ENCODE data around the gene KIRREL3.

KIRREL3 gene

GRCh38 chr11:126791446-126791845, 209.1 kb downstream of the KIRREL3 start:
- H3K27ac ChIP-seq (ENCODE audit: low read depth, low read length) = no peak overlapping the region
- no peaks in the 10 kb centered on the region for H3K79me2 ChIP-seq (ENCODE audit: control insufficient read depth, insufficient read depth, low read length, unreplicated experiment)
- H2AFZ ChIP-seq (ENCODE audit: low read length, unreplicated experiment) = no peak overlapping the region

GRCh38 chr11:126790550-126791081, 210.0 kb downstream of the KIRREL3 start:
- no peaks in the 10 kb centered on the region for H3K27me3 ChIP-seq (ENCODE audit: insufficient read depth, low read length)
- no peaks in the 10 kb centered on the region for H3K36me3 ChIP-seq (ENCODE audit: insufficient read depth, low read length)
- H3K27ac ChIP-seq (ENCODE audit: low read depth, low read length) = no peak overlapping the region
- H3K4me1 ChIP-seq (ENCODE audit: control insufficient read depth, insufficient read depth, low read length, unreplicated experiment) = peaks cover 5% of the 10 kb centered on the region
- no peak overlapping the region for H3K4me3 ChIP-seq (ENCODE audit: low read depth, low read length)
- H2AFZ ChIP-seq (ENCODE audit: low read length, unreplicated experiment) = no peak overlapping the region
- H3K79me2 ChIP-seq (ENCODE audit: control insufficient read depth, insufficient read depth, low read length, unreplicated experiment) = no peaks in the 10 kb centered on the region

More at GRCh38 chr11:126791446-126791845, 209.1 kb downstream of the KIRREL3 start:
- no peaks in the 10 kb centered on the region for H3K27me3 ChIP-seq (ENCODE audit: insufficient read depth, low read length)
- H3K4me3 ChIP-seq (ENCODE audit: low read depth, low read length) = no peak overlapping the region
- no peaks in the 10 kb centered on the region for H3K36me3 ChIP-seq (ENCODE audit: insufficient read depth, low read length)
- H3K4me1 ChIP-seq (ENCODE audit: control insufficient read depth, insufficient read depth, low read length, unreplicated experiment) = peaks cover 5% of the 10 kb centered on the region

DNA sequence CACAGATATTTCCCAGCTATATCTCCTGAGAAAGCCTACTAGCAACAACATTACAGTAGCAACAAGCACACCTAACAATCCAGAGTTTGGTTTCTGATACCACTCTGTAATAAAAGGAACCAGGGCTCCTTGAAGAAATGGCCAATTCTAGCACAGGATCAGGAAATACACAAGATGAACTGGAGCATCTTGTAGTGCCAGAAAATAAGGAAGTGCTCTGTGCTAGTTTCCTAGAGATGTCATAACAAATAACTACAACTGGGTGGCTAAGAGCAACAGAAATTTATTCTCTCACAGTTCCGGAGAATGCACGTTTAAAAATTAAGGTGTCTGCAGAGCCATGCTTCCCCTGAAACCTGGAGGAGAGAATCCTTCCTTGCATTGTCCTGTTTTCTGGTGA, 217.8 kb downstream of the KIRREL3 start:
- no peaks in the 10 kb centered on the region for H3K79me2 ChIP-seq (ENCODE audit: control insufficient read depth, insufficient read depth, low read length, unreplicated experiment)
- H3K27me3 ChIP-seq (ENCODE audit: insufficient read depth, low read length) = no peaks in the 10 kb centered on the region
- H3K4me1 ChIP-seq (ENCODE audit: control insufficient read depth, insufficient read depth, low read length, unreplicated experiment) = no peaks in the 10 kb centered on the region
- H2AFZ ChIP-seq (ENCODE audit: low read length, unreplicated experiment) = no peak overlapping the region
- H3K4me3 ChIP-seq (ENCODE audit: low read depth, low read length) = no peak overlapping the region
- H3K27ac ChIP-seq (ENCODE audit: low read depth, low read length) = no peak overlapping the region
- no peaks in the 10 kb centered on the region for H3K36me3 ChIP-seq (ENCODE audit: insufficient read depth, low read length)

DNA sequence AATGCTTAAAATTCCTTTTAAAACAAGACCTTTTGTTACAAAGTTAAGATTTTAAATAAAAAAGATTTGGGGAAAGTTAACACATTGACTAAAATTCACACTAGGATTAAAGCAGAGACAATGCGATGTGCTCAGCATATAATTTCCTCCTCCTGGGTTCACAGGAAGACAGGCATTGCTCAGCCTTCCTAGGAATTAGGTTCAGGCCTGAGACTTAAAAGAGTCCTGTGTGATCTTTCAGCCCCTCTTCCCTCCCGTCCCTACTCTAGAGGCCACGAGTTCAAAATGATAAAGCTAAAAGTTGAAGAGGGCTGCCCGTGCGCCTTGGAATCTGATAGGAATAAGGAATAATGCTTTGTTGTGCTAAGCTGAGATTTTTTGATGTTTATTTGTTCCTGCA, 218.6 kb downstream of the KIRREL3 start:
- H3K36me3 ChIP-seq (ENCODE audit: insufficient read depth, low read length) = no peaks in the 10 kb centered on the region
- H3K4me1 ChIP-seq (ENCODE audit: control insufficient read depth, insufficient read depth, low read length, unreplicated experiment) = no peaks in the 10 kb centered on the region
- H3K27me3 ChIP-seq (ENCODE audit: insufficient read depth, low read length) = no peaks in the 10 kb centered on the region
- H3K27ac ChIP-seq (ENCODE audit: low read depth, low read length) = no peak overlapping the region
- H2AFZ ChIP-seq (ENCODE audit: low read length, unreplicated experiment) = no peak overlapping the region
- no peaks in the 10 kb centered on the region for H3K79me2 ChIP-seq (ENCODE audit: control insufficient read depth, insufficient read depth, low read length, unreplicated experiment)
- H3K4me3 ChIP-seq (ENCODE audit: low read depth, low read length) = no peak overlapping the region

- no peak overlapping the region for H3K27ac ChIP-seq (ENCODE audit: low read depth, low read length)
- H3K79me2 ChIP-seq (ENCODE audit: control insufficient read depth, insufficient read depth, low read length, unreplicated experiment) = no peaks in the 10 kb centered on the region
- no peaks in the 10 kb centered on the region for H3K36me3 ChIP-seq (ENCODE audit: insufficient read depth, low read length)
- H3K27me3 ChIP-seq (ENCODE audit: insufficient read depth, low read length) = no peaks in the 10 kb centered on the region
- no peak overlapping the region for H3K4me3 ChIP-seq (ENCODE audit: low read depth, low read length)
- no peaks in the 10 kb centered on the region for H3K4me1 ChIP-seq (ENCODE audit: control insufficient read depth, insufficient read depth, low read length, unreplicated experiment)
- H2AFZ ChIP-seq (ENCODE audit: low read length, unreplicated experiment) = no peak overlapping the region
Measured at GRCh38 chr11:126776119-126776518, 224.5 kb downstream of the KIRREL3 start.

DNA sequence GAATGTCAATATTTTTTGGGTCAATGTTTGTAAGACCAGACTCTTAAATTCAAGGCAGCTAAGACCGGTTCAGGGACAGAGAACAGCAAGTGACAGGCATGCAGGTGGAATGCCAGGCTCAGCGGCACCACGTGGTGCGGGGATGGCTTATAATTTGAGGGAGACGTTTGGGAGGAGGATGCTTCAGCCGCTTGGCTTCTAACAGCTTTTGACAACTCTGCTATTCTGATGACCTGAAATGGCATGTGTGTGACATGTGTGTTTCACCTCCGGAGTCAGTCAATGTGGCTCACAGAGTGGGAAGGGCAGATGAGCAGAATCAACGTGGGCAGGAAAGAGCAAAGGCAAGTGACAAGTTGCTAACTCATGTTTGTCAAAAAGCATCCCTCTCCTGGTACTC, 228.3 kb downstream of the KIRREL3 start:
- H3K79me2 ChIP-seq (ENCODE audit: control insufficient read depth, insufficient read depth, low read length, unreplicated experiment) = no peaks in the 10 kb centered on the region
- no peak overlapping the region for H2AFZ ChIP-seq (ENCODE audit: low read length, unreplicated experiment)
- H3K27me3 ChIP-seq (ENCODE audit: insufficient read depth, low read length) = no peaks in the 10 kb centered on the region
- H3K4me1 ChIP-seq (ENCODE audit: control insufficient read depth, insufficient read depth, low read length, unreplicated experiment) = no peaks in the 10 kb centered on the region
- H3K4me3 ChIP-seq (ENCODE audit: low read depth, low read length) = no peak overlapping the region
- H3K27ac ChIP-seq (ENCODE audit: low read depth, low read length) = no peak overlapping the region
- no peaks in the 10 kb centered on the region for H3K36me3 ChIP-seq (ENCODE audit: insufficient read depth, low read length)

GRCh38 chr11:126768702-126769101, 231.9 kb downstream of the KIRREL3 start:
- Histone ChIP-seq H2AFZ (ENCODE audit: low read length, unreplicated experiment) (no peak overlapping the region), H3K27ac (ENCODE audit: low read depth, low read length) (no peak overlapping the region), H3K27me3 (ENCODE audit: insufficient read depth, low read length) (no peaks in the 10 kb centered on the region), H3K4me3 (ENCODE audit: low read depth, low read length) (no peak overlapping the region), H3K36me3 (ENCODE audit: insufficient read depth, low read length) (no peaks in the 10 kb centered on the region), H3K79me2 (ENCODE audit: control insufficient read depth, insufficient read depth, low read length, unreplicated experiment) (no peaks in the 10 kb centered on the region), H3K4me1 (ENCODE audit: control insufficient read depth, insufficient read depth, low read length, unreplicated experiment) (no peaks in the 10 kb centered on the region)

- Histone ChIP-seq H3K27ac (ENCODE audit: low read depth, low read length) (no peak overlapping the region), H3K4me1 (ENCODE audit: control insufficient read depth, insufficient read depth, low read length, unreplicated experiment) (no peaks in the 10 kb centered on the region), H3K79me2 (ENCODE audit: control insufficient read depth, insufficient read depth, low read length, unreplicated experiment) (no peaks in the 10 kb centered on the region), H3K4me3 (ENCODE audit: low read depth, low read length) (no peak overlapping the region), H3K36me3 (ENCODE audit: insufficient read depth, low read length) (no peaks in the 10 kb centered on the region), H2AFZ (ENCODE audit: low read length, unreplicated experiment) (no peak overlapping the region), H3K27me3 (ENCODE audit: insufficient read depth, low read length) (no peaks in the 10 kb centered on the region)
Measured at GRCh38 chr11:126766440-126766839, 234.1 kb downstream of the KIRREL3 start.

DNA sequence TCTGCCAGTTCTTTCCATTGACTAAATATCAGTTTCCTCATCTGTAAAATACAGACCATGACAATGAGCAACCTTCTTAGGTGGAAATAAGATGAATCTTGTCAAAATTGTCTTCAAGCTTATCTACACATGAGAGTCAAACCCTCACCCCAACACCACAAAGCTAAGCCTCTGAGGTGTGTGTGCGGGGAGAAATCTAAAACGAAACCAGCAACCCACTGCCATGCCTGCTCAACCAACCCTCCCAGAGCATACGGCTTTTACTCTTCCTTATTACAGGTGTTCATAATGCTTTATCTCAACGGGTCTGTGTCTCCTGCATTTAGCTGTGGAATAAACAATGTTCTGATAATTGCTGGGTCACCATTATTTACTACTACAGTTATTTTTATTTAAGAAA, 235.4 kb downstream of the KIRREL3 start:
- Histone ChIP-seq H3K4me3 (ENCODE audit: low read depth, low read length) (no peak overlapping the region), H2AFZ (ENCODE audit: low read length, unreplicated experiment) (no peak overlapping the region), H3K36me3 (ENCODE audit: insufficient read depth, low read length) (no peaks in the 10 kb centered on the region), H3K27me3 (ENCODE audit: insufficient read depth, low read length) (no peaks in the 10 kb centered on the region), H3K4me1 (ENCODE audit: control insufficient read depth, insufficient read depth, low read length, unreplicated experiment) (no peaks in the 10 kb centered on the region), H3K79me2 (ENCODE audit: control insufficient read depth, insufficient read depth, low read length, unreplicated experiment) (no peaks in the 10 kb centered on the region), H3K27ac (ENCODE audit: low read depth, low read length) (no peak overlapping the region)

DNA sequence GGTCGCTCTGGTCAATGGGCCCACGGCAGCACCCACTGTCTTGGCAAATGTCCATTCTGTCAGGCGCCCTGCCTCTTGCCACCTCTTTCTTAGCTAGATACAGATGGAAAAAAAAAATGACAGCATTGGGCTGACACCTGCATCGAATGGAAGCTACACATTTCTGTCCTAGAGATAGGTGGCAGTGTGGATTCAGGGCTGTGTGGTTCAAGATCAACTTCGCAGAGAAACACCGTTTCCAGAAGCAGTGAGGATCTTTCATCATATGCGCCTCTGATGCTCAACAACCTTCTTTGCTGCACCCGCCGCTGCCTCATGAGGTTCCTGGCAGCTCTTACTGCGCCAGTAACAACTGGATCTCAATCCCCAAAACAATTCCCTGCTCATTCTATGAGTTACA, 236.3 kb downstream of the KIRREL3 start:
- no peak overlapping the region for H3K27ac ChIP-seq (ENCODE audit: low read depth, low read length)
- no peak overlapping the region for H3K4me3 ChIP-seq (ENCODE audit: low read depth, low read length)
- H3K79me2 ChIP-seq (ENCODE audit: control insufficient read depth, insufficient read depth, low read length, unreplicated experiment) = no peaks in the 10 kb centered on the region
- H3K27me3 ChIP-seq (ENCODE audit: insufficient read depth, low read length) = no peaks in the 10 kb centered on the region
- no peaks in the 10 kb centered on the region for H3K36me3 ChIP-seq (ENCODE audit: insufficient read depth, low read length)
- H3K4me1 ChIP-seq (ENCODE audit: control insufficient read depth, insufficient read depth, low read length, unreplicated experiment) = no peaks in the 10 kb centered on the region
- H2AFZ ChIP-seq (ENCODE audit: low read length, unreplicated experiment) = no peak overlapping the region

- Histone ChIP-seq H3K4me1 (ENCODE audit: control insufficient read depth, insufficient read depth, low read length, unreplicated experiment) (no peaks in the 10 kb centered on the region), H3K36me3 (ENCODE audit: insufficient read depth, low read length) (no peaks in the 10 kb centered on the region), H3K4me3 (ENCODE audit: low read depth, low read length) (no peak overlapping the region), H3K79me2 (ENCODE audit: control insufficient read depth, insufficient read depth, low read length, unreplicated experiment) (no peaks in the 10 kb centered on the region), H3K27ac (ENCODE audit: low read depth, low read length) (no peak overlapping the region), H3K27me3 (ENCODE audit: insufficient read depth, low read length) (no peaks in the 10 kb centered on the region), H2AFZ (ENCODE audit: low read length, unreplicated experiment) (no peak overlapping the region)
Measured at GRCh38 chr11:126756855-126757254, 243.7 kb downstream of the KIRREL3 start.

All from ACC112 (cell line).